NCI-H146 (cell line): ENCODE results near the gene HSD11B2.

ENCODE experiments used
- DNase-seq: peaks from one replicate; lab custom pipeline; 2025; lab: John Stamatoyannopoulos, UW

Gene HSD11B2

DNA sequence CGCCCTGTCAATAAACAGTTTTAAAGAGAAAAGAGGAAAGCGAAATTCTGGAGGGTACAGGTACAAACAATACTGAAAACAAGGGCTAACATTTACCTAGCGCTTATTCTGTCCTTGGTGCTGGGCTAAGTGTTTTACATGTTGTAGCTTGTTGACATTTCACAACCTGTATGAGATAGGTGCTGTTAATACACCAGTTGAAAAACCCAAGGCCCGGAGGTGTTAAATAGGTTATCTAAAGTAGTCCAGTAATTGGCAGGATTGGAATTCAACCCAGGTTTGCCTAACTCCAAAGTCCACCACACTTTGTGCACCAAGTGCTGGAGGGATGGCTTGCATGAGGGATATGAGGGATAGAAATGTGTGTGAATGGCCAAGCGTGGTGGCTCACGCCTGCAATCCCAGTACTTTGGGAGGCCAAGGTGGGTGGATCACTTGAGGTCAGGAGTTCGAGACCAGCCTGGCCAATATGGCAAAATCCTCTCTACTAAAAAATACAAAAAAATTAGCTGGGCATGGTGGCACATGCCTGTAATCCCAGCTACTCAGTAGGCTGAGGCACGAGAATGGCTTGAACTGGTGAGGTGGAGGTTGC is 47.1 kb downstream of the HSD11B2 start:
- no peak for DNase-seq

DNA sequence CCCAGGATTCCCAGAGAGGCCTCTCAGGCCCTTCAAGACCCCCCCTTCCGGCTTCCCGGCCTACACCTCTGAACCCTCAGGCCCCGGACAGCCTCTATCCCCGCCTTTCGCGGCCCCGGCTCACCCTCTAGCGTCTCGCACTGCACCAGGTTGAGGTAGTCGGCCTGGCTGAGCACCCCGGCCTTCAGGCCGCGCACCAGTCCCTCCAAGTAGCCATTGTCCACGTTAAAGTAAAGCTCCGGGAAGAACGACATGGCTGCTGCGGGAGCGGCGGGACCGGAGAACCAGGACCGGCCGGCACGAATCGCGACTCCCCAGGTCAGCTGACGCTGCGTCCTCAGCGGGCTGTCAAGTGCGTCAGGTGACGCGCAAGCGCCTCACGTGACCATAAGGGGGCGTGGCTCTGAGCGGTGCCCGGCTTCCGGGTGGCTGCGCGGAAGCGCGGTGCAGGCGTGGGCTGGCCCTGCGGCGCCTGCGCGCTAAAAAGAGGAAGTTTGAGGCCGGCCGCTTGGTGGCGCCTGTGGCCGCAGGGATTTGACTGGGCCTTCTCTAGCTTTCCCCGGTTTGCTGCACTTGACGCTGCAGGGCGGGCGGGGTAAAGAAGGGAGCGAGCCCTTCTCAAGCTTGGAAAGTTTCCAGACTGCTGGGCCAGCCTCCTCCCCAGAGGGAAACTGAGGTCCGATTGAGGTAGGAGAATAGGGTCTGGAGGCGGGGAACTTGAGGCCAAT is 50.1 kb downstream of the HSD11B2 start, which contains the start of gene ATP6V0D1:
ATP6V0D1 (minus strand) TSS at position 325 of the 728 bp plus-strand sequence; CDS start at position 254, 71 bp downstream.
- peak; percentile 93 for DNase-seq

DNA sequence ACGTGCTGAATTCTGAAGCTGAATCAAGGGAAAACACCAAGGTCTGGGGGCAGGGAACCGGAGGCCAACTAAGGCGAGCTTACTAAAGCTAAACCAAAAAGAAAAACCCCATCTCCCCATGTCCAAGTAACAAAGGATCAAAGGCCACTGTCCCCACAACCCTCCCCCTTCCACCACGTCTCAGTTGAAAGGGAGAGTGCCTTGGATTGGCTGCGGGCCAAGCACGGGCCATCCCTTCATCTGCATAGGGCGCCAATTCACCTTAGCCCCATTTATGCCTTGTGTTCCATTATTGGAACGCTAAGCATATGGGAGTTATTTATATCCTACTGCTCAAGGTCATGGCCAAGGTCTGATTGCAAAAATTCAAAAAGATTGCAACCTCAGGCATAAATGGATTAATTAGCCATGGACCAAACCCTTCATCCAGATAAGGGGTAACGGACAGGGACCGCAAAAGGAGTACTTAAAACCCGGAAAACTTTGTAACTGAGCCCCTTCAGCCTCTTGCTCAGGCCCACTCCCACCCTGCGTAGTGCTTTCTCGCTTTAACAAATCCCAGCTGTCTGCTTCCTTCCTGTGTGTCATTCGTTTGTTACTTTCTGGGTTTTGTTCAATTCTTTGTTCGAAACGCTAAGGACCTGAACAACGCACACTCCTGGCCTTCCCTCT is 50.8 kb downstream of the HSD11B2 start:
- DNase-seq: peak; percentile 56

DNA sequence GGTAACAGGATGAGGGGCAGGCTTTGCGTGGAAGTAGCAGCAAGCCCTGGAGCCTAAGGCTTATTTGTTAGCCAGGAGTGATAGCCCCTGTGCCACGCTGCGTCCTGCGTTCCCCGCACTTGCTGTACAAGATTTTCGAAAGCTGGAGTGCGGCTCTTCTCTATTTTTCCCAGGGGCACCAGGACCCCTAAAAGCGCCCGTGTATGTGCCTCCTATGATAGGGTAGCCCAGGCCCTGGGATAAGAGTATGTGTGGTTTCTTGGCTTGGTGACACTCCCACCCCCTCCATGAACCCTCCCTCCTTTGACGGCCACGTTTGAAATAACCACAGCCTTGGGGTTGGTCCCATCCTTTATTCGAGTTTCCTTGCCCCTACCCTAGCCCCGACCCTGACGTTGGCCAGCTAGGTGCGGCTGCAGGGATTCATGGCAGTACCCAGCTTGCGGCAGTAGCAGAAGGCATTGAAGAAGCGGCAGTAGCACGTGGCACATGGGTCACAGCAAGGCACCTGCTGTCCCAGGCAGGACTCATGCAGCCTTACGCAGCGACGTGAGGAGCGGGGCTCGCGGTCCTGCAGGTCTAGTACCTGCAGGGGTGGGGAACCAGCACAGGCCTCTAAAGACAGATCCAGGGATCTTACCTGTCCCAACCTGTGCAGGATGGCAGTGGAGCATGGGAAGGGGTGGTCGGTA is 51.5 kb downstream of the HSD11B2 start:
- DNase-seq: no peak

DNA sequence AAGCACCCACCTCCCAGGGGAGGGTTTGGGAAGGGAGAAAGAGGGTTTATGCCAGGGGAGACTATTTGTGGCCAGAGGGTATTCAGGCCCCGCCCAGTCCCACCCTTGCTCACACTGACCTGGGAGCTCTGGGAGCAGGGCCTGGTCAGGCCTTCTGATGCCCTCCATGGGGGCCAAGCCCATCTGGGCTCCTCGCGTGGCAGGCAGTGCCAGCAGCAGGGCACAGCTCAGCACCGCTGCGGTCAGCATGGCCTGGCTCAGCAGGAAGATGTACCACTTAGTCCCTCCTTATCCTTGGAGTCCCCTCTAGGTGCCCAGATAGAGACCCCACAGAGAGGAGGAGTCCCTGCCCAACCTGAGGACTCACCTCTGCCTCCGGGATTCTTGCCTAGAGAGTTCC is 52.2 kb downstream of the HSD11B2 start, which contains the start of gene AGRP:
AGRP (minus strand) TSS at position 398 of the 400 bp plus-strand sequence; CDS start at position 249, 149 bp downstream.
- DNase-seq: no peak

DNA sequence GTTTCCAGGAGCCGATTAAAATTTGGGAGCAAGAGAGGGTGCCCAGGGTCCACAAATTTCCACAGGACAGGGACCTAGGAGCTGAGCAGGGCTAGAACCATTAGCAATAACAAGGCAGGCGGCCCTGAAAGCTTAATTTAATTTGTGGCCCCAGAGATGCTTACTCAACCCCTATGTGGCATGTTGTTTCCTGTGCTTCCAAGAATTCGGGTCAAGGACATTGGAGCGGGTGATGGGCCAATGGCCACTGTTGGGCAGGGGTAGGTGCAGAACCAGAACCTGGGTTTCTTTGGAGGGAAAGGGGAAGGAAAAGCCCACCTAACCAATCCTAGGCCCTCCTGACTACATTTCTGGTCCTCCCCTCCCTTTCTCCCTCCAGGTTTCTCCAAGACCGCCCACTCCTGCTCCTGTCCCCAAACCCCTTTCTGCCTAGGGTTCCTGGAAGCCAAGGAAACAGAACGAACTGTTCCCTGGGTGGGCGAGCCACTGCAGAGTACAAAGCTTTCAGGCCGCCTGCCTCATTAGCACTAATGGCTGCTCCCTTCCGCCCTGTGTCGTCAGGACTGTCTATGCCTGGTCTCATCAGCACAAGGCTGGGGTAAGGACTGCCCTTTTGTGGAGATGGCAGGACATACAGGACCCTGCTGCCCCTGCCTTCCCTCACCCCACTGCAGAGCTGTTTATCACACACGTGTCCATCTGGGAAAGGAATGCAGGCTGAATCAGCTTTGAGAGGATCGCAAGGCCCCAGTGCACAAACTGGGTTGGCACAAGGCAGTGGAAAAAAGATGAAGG is 53.0 kb downstream of the HSD11B2 start:
- DNase-seq: no peak

DNA sequence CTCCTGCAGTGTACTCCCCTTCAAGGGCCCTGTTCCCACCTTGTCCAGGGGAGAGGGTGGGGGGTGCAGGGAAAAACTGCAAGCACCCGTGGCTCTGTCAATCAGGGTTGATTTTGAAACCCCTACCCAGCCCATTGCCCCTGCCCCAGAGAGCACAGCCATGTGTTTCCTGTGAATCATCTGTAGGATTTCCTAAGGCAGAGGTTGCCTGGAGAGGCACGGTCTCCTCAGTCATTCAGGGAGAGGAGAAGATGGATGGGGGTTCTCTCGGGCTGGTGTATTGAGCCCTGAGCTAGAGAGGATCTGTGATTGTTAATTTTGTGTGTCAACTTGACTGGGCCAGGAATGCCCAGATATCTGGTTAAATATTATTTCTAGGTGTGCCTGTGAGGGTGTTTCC is 55.9 kb downstream of the HSD11B2 start:
- no peak for DNase-seq
